Measurements from ENCODE around the gene PDE5A. TPM values are rescaled to one million over a fixed set of nuclear protein-coding genes. Genes with fewer than 3 reads are reported as not detected.

Gene PDE5A
- polyA plus RNA-seq, 2 of the 4 experiments (the other 2 are of a cell fraction), result 0.27 to 1.0 TPM

DNA sequence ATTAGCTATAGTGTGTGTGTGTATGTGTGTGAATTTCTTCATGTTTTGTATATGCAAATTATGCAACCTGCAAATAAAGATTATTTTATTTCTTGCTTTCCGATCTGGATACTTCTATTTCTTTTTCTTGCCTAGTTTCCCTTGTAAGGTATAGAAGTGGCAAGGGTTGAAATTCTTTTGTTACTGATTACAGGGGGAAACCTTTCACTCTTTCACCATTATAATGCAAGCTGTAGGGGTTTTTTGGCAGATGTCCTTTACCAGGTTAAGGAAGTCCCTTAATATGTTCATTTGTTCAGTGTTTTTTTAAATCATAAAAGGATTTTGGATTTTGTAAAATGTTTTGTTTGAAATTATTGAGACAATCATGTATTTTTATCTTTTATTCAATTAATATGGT is 44.3 kb upstream of the PDE5A start:
- ChIA-PET CTCF (no interaction called here), POLR2A (no interaction called here)
- ATAC-seq, result no peak
- no peak overlapping the region for H3K27ac ChIP-seq
- H3K4me3 ChIP-seq, result no peak overlapping the region
- WGBS (ENCODE audit: missing lambda C conversion rate), result 65% methylated on average over 1 of the region's 1 CpG
- H3K4me2 ChIP-seq, result no peak overlapping the region
- no peak for FAIRE-seq
- no peaks in the 10 kb centered on the region for H3K4me1 ChIP-seq
- H3K9me3 ChIP-seq, result no peaks in the 10 kb centered on the region
- no peak for TF ChIP-seq ESRRA (IDR thresholded peaks at IDR 0.05; ENCODE audit: borderline replicate concordance, low read length)
- no peak for TF ChIP-seq ZFP36 (IDR thresholded peaks at IDR 0.05; ENCODE audit: borderline replicate concordance, partially characterized antibody)
- TF ChIP-seq RFX5 (IDR thresholded peaks at IDR 0.05), result no peak
- TF ChIP-seq HDAC2 (IDR thresholded peaks at IDR 0.05), result no peak
- TF ChIP-seq CHD4 (IDR thresholded peaks at IDR 0.05; ENCODE audit: borderline replicate concordance), result no peak
- no peak for TF ChIP-seq JUNB (IDR thresholded peaks at IDR 0.05)
- no peak for TF ChIP-seq EHMT2 (IDR thresholded peaks at IDR 0.05; ENCODE audit: low read depth)
- TF ChIP-seq, protein P1, sequence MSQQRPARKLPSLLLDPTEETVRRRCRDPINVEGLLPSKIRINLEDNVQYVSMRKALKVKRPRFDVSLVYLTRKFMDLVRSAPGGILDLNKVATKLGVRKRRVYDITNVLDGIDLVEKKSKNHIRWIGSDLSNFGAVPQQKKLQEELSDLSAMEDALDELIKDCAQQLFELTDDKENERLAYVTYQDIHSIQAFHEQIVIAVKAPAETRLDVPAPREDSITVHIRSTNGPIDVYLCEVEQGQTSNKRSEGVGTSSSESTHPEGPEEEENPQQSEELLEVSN (IDR thresholded peaks at IDR 0.05; ENCODE audit: borderline replicate concordance, low read depth), result no peak
- TF ChIP-seq BHLHE40 (IDR thresholded peaks at IDR 0.05; ENCODE audit: low read depth, low read length), result no peak
- TF ChIP-seq, protein P2, sequence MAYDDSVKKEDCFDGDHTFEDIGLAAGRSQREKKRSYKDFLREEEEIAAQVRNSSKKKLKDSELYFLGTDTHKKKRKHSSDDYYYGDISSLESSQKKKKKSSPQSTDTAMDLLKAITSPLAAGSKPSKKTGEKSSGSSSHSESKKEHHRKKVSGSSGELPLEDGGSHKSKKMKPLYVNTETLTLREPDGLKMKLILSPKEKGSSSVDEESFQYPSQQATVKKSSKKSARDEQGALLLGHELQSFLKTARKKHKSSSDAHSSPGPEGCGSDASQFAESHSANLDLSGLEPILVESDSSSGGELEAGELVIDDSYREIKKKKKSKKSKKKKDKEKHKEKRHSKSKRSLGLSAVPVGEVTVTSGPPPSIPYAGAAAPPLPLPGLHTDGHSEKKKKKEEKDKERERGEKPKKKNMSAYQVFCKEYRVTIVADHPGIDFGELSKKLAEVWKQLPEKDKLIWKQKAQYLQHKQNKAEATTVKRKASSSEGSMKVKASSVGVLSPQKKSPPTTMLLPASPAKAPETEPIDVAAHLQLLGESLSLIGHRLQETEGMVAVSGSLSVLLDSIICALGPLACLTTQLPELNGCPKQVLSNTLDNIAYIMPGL (CRISPR knock-in tag; IDR thresholded peaks at IDR 0.05; ENCODE audit: borderline replicate concordance), result no peak
- TF ChIP-seq, protein P3, sequence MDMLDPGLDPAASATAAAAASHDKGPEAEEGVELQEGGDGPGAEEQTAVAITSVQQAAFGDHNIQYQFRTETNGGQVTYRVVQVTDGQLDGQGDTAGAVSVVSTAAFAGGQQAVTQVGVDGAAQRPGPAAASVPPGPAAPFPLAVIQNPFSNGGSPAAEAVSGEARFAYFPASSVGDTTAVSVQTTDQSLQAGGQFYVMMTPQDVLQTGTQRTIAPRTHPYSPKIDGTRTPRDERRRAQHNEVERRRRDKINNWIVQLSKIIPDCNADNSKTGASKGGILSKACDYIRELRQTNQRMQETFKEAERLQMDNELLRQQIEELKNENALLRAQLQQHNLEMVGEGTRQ (IDR thresholded peaks at IDR 0.05), result no peak
- TF ChIP-seq RARB (CRISPR knock-in tag; IDR thresholded peaks at IDR 0.05), result no peak
- TF ChIP-seq, protein P4, sequence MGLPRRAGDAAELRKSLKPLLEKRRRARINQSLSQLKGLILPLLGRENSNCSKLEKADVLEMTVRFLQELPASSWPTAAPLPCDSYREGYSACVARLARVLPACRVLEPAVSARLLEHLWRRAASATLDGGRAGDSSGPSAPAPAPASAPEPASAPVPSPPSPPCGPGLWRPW (IDR thresholded peaks at IDR 0.05), result no peak
- TF ChIP-seq NFE2L2 (conservative IDR thresholded peaks at IDR 0.05; ENCODE audit: low read length), result no peak
- TF ChIP-seq NR3C1 (IDR thresholded peaks at IDR 0.05), result no peak
- no peak for TF ChIP-seq MAZ (IDR thresholded peaks at IDR 0.05; ENCODE audit: borderline replicate concordance, low read depth, low read length)
- TF ChIP-seq FOXS1 (CRISPR knock-in tag; IDR thresholded peaks at IDR 0.05), result no peak
- no peak for TF ChIP-seq TFCP2L1 (CRISPR knock-in tag; IDR thresholded peaks at IDR 0.05)
- no peak for TF ChIP-seq MAFK (IDR thresholded peaks at IDR 0.05; ENCODE audit: partially characterized antibody)
- no peak for TF ChIP-seq TP53 (CRISPR knock-in tag; IDR thresholded peaks at IDR 0.05)
- no peak for DNase-seq (ENCODE audit: low read depth in 1 of 2, low spot score in 1 of 2)

DNA sequence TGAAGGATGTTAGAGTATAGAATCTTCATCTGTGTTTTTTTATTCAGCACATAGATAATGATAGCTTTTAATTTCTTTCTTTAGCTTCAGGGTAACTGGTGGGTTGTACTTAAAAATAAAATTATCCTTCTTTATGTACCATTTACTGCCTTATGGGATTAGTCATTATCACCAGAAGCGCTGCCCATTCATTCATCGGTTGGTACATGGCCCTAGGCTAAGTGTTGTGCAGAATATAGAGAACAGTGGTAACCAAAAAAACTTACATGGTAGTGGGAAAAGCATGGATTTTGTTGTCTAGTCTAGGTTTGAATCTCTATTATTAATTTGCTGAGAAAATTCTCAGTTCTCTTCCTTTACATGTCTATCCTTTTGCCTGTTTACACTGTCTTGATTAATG is 43.5 kb upstream of the PDE5A start:
- DNase-seq (ENCODE audit: low read depth in 1 of 2, low spot score in 1 of 2), result no peak
- ATAC-seq, result no peak
- H3K9me3 ChIP-seq, result no peaks in the 10 kb centered on the region
- no peak for FAIRE-seq
- WGBS (ENCODE audit: missing lambda C conversion rate), result 97% methylated on average over 2 of the region's 2 CpGs
- no peak overlapping the region for H3K4me2 ChIP-seq
- ChIA-PET POLR2A (no interaction called here), CTCF (no interaction called here)
- TF ChIP-seq MYC (IDR thresholded peaks at IDR 0.05; ENCODE audit: borderline replicate concordance, low read length), result no peak
- TF ChIP-seq, protein P3 (IDR thresholded peaks at IDR 0.05), result no peak
- H3K27ac ChIP-seq, result no peak overlapping the region
- no peaks in the 10 kb centered on the region for H3K4me1 ChIP-seq
- H3K4me3 ChIP-seq, result no peak overlapping the region

DNA sequence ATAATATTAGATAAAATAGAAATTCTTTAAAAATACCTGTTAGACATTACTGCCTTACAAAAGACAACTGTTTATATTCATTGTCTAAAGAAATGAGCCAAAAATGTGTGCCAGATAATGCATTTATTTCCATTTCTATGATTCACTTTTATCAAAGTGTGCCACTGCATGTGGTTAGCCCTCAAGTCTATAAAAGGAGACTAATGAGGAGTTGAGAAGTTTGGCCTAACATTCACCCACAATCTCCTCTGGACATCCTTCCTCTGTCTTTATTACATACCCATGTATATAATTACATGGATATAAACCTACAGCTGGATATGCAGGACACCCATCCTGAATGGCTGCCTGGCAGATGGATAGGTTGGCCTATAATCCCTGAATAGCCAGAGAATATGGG is 42.6 kb upstream of the PDE5A start:
- CTCF ChIA-PET, result no interaction called here
- H3K4me1 ChIP-seq, result no peaks in the 10 kb centered on the region

More for the DNA sequence above, 42.6 kb upstream of the PDE5A start:
- FAIRE-seq (no peak), ATAC-seq (no peak), DNase-seq (ENCODE audit: low read depth in 1 of 2, low spot score in 1 of 2) (no peak)
- Histone ChIP-seq H3K4me2 (no peak overlapping the region), H3K9me3 (no peaks in the 10 kb centered on the region), H3K4me3 (no peak overlapping the region), H3K27ac (no peak overlapping the region)
- POLR2A ChIA-PET, result no interaction called here
- TF ChIP-seq MAZ (IDR thresholded peaks at IDR 0.05; ENCODE audit: borderline replicate concordance, low read depth, low read length), result no peak
- no peak for TF ChIP-seq HOXB13 (CRISPR knock-in tag; IDR thresholded peaks at IDR 0.05; ENCODE audit: low read depth)
- no peak for TF ChIP-seq HDAC2 (IDR thresholded peaks at IDR 0.05)

Measured in A549 (cell line).